HT1080 (cell line): ENCODE results near the gene TRRAP. TPM values are rescaled to one million over a fixed set of nuclear protein-coding genes. Genes with fewer than 3 reads are reported as not detected.
"Not testable (repeated sequence)": the region's sequence is repeated elsewhere in the genome, so short reads cannot be mapped to it uniquely, and the experiment has no call there.

ENCODE experiments used
- DNase-seq: peaks from one replicate; pipeline ENCODE4 v3.0.0-alpha.2; 2015; ENCODE audit warnings: low read depth
- polyA plus RNA-seq, 2 experiments: library from polyadenylated mRNA; depleted of rRNA; stranded (reverse); fragments of >200 nt; gene quantifications; 2 replicates each; pipeline ENCODE4 v1.2.3, GENCODE V29; 2015
- total RNA-seq: library from RNA; depleted of rRNA; stranded (reverse); fragments of >200 nt; shearing (Covaris generic); gene quantifications from 2 replicates; pipeline ENCODE4 v1.2.3, GENCODE V29; 2014; rRNA removed

The TRRAP gene
- total RNA-seq = 12.3 and 14.7 TPM in 2 replicates
- polyA plus RNA-seq (2015; cell fraction: cytosol; rRNA removed) = 10.7 and 12.6 TPM in 2 replicates
- polyA plus RNA-seq (2015; cell fraction: nucleus; rRNA removed) = 45.5 and 46.1 TPM in 2 replicates

DNA sequence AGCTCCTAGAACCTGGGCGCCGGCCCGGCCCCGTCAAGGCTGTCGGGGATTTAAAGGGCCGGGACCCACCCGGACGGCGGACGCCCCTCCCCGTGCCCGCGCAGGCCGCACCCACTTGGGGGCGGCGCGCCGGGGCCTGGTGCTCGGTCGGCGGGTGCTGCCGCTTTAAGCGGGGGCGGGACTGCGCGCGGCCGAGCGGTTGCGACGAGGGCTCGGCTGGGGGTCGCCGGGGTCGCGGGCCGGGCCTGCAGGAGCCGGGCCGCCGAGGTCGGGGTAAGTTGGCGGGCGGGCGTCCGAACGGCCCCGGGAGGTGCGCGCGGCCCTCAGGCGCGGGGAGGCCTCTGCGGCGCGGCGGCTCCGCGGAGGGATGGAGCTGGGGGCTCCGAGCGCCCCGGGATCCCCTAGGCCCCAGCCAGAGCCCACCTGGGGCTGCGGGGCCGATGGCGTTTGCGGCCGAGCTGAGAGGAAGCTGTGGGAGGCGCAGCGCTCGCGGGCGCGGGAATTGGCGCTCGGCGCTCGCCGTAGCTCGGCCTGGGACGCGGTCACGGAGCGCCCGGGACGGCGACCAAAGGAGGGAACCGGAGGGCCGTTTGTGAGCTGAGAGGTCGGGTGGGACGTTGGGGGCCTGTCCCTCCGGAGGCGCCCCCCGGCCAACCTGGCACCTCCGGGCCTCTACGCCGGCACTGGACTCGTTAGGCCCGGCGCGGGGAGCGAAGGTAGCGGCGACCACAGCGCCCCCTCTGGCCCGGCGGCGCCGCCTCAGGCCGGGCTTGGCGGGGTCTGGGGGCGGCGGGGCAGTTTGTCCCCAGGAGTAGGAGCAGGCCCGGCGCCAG lies at the start of gene TRRAP:
Gene TRRAP, plus strand, starts transcription at position 168 of the 833 bp plus-strand sequence. CDS start 2,619 bp downstream, outside the sequence.
- peak; percentile 51 for DNase-seq

DNA sequence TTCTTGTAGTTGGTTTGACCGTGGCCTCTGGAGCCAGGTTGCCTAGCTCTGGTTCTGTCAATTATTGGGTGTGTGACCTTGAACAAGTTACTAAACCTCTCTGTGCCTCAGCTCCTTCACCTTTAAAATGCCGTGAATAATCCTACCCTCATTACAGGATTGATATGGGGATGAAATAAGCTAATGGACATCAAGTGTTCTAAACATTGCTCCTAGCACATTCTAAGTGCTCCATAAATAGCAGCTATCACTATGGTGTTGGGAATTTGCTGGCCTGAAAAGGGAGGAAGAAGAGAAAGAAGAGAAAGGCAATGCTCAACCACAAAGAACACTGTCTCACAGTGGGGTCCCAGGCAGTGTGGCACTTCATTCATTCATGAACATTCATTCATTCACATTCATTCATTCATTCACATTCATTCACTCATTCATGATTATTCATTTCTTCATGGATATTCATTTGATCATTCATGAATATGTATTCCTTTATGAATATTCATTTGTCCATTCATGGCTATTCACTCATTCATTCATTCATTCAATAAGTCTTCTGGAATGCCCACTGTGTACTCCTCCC lies 47.3 kb upstream of the TRRAP start:
- no peak for DNase-seq

DNA sequence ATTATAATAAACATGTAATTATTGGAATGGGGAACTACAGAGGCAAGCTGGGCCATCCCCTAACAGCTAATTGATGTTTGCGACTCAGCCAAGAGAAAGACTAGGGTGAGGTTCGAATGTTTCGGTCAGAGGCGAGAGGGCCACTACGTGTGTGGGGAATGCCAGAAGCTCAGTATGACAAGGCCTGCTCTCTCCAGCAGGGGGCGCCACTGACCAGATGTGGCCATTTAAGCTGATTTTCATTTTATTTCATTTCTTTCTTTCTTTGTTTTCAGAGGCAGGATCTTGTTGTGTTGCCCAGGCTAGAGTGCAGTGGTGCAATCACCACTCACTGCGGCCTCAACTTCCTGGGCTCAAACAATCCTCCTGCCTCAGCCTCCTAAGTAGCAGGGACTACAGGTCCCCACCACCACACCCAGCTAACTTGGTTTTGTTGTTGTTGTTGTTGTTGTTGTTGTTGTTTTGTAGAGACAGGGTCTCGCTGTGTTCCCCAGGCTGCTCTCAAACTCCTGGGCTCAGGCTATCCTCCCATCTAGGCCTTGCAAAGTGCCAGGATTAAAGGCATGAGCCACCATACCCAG lies 46.6 kb upstream of the TRRAP start:
- no peak for DNase-seq

DNA sequence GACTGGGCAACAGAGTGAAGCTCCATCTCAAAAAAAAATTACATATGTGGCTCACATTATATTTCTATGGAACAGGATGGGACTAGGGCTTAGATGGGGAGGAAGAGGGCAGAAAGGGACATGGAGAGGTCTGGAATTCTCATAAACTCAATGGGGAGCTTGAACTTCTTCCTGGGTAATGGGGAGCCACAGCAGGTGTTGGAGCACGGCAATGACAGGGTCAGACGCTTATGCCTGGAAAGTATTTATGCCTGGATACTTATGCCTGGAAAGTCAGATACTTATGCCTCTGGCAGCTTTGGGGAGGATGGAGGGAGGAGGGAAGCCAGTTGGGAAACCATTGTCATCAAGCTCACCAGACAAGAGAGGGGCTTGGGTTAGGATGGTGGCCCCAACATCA lies 45.3 kb upstream of the TRRAP start:
- no peak for DNase-seq

DNA sequence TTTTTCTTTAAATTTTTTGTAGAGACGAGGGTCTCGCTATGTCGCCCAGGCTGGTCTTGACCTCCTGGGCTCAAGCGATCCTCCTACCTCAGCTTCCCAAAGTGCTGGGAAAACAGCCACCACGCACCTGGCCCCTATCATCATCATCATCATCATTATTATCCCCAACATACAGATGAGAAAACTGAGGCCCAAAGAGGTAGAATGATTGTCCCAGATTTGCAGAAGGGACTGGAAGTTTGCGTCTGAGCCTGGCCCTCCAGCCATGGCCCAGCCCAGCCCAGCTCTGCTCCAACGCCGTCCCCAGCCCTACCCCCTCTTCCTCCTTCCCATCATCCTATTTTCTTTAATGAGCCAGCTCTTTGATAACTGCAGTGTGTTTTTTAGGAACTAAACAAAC lies 43.4 kb upstream of the TRRAP start:
- no peak for DNase-seq

DNA sequence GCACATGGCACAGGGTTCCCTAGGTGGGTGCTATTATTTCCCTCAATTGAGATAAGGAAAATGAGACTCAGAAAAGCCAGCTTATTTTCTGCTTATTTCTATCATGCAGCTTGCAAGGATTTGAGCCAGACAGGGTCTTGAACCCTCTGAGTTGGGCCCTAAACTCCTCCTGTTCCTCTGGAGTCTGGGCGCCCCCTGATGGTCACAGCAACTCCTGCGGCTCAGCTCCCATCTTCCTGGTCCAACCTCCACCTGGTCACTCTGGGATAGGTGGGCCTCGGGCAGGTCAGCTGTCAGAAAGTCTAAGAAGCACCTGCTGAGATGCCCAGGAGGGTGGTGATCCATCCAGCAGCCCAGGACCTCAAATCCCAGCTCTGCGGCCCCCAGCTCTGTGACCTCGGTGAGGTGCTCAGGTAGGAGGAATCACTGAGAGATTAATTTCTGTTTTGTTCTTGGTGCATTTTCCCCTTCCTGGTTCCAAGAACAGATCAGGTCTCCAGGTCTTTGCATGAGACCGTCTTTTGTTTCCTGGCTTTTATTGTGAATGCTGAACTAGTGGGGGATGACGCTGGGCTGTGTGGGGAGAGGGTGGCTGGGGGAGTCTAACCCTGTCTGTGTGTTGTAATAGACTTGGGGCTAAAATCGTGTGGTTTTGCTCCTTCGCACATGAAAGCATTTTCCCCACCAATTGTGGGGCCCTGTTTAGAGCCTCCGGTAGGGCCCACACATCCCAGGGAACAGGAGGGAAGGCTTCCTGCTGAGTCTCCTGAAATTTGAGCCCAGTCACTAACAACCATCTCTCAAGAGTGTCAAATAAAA lies 41.3 kb upstream of the TRRAP start:
- DNase-seq = peak; percentile 19

DNA sequence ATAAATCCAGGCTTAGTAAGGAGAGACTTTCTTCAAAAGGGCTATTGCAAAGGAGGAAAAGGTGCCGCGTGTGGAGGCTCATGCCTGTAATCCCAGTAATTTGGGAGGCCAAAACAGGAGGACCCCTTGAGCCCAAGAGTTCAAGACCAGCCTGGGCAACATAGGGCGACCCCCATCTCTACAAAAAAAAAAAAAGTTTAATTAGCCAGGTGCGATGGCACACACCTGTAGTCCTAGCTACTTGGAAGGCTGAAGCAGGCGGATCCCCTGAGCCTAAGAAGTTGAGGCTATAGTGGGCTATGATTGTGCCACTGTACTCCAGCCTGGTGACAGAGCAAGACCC lies 40.7 kb upstream of the TRRAP start:
- DNase-seq = no peak

DNA sequence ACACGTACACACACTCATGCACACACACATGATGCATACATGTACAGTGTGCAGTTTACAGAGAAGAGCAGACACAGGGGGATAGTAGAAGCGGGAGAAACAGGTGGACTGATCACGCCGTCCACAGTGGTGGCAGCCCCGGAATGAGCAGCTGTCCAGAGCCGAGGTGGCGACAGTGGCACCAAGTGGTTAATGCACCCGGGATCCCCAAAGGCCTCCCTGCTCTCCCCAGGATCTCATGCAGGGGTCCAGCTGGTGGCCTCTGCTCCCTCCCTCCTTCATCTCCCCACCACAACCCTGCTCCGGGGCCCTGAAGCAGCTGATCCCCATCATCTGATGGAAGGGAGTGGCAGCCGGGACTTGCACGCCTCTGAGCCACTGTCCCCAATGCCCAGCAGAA lies 38.2 kb upstream of the TRRAP start:
- no peak for DNase-seq

DNA sequence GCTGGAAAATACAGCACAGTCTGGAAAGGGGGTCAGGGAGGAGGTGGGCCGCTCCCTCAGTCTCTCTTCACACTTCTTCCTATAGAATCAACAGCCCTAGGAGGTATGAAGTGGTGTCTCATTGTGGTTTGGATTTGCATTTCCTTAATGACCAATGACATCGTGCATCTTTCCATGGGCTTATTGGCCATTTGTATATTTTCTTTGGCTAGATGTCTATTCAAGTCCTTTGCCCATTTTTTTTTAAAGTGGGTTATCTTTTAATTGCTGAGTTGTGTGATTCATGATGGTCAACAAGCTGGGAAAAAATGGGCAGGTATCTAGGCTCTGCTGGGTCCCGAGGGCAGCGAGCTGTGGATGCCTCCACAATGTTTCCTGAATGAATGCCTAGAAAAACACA lies 37.6 kb upstream of the TRRAP start:
- DNase-seq = no peak

DNA sequence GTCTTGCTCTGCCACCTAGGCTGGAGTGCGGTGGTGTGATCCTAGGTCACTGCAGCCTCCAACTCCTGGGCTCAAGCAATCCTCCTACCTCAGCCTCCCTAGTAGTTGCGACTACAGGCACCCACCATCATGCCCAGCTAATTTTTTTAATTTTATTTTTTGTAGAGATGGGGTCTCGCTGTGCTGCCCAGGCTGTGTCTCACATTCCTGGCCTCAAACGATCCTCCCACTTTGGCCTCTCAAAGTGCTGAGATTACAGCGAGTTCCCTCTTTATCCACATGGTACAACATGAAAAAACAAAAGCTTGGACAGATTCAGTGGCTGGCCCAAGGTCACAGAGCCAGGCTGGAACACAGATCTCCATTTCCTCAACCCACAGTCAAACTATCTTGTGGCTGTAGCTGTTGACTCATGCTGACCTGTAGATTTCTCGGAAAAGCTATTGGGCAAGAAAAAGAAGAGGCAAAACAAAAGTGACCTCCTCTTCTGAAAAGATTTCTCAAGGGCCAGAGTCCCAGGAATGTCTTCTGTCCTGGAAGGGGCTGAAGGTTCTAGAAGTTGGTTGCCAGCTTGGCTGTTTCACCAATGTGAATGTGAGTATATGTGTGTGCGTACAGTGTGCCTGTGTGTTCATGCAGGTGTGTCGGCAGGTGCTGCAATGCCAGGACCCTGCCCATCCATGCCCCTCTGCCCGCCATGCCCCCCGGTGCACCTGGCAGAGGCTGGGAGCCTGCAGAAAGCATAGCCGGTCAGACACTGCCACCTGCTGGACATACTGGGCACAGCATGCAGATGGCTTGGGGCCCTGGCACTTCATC lies 36.9 kb upstream of the TRRAP start:
- DNase-seq = peak; percentile 42

DNA sequence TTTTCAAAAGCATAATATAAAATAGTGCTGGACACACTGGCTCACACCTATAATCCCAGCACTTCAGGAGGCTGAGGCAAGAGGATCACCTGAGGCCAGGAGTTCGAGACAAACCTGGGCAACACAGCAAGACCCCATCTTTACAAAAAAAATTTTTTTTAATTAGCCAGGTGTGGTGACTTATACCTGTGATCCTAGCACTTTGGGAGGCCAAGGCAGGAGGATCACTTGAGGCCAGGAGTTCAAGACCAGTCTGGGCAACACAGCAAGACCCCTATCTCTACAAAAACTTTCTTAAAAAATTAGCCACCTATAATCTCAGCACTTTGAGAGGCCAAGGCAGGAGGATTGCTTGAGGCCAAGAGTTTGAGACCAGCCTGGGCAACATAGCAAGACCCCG lies 35.8 kb upstream of the TRRAP start:
- not testable (repeated sequence) for DNase-seq

DNA sequence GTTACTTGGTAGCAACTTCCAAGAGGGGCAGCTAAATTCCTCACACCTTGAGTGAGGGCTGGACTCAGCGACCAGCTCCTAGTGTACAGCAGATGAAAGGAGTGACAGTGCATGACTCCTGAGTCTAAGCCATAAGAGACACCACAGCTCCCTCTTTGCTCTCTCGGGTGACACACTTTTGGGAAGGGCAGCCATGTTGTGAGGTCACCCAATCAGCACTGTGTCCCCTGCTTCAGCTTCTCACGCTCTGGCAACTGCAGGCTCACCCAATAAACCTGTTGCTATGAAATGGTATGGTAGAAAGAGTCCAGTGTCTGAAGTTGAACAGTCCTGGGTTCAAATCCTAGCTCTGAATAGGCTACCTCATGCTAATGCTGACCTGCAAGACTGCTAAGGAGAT lies 29.4 kb upstream of the TRRAP start:
- DNase-seq = no peak

DNA sequence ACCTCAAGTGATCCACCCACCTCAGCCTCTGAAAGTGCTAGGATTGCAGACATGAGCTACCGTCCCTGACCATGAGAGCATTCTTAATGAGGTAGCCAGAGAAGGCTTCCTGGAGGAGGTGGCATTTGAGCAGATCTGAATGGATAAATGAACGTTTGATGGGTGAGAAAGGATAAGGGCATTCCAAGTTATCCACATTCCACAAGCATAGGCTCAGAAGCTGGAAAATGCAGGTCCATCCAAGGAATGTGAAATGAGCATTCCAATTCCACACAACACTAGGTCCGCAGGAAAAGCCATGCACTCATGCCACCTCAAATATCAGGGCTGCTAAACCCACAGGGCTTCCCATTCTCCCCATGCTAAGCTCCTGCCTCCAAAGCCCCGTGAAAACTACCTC lies 25.5 kb upstream of the TRRAP start:
- peak; percentile 47 for DNase-seq

DNA sequence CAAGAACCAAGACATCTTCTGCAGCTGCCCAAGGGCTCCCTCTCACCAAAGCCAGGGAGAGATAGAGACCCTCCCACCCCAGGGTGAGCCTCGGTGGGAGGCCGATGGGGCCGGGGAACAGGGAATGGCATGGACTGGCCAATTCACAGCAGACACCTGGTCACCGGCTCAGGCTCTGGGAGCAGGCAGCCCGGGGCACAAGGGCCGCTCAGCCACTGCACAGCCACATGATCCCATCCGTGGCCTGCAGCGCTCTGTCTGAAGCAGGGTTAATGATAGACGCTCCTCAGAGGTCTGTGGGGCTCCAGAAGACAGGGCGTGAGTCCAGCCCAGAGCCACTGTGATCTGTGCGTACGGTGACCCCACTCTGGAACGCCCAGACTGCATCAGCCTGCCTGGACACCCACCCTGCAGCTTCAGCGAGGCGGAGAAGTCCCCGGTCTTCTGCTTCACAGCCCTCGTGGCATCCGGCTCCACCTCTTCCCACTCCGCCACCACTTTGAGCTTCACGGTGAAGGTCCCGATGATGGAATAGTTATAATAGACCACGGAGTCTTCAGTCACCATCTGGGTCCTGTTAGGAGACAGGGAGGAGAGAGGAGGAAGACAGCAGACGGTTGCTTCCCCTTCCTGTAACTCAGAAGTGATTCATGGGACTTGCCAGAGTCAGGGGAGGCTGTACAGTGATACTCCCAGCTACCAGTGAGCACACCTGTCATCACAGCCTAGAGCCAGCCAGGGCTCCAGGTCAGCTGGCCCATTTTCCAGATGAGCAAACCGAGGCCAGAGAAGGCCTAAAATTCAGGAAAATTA lies 22.5 kb upstream of the TRRAP start:
- DNase-seq = no peak

DNA sequence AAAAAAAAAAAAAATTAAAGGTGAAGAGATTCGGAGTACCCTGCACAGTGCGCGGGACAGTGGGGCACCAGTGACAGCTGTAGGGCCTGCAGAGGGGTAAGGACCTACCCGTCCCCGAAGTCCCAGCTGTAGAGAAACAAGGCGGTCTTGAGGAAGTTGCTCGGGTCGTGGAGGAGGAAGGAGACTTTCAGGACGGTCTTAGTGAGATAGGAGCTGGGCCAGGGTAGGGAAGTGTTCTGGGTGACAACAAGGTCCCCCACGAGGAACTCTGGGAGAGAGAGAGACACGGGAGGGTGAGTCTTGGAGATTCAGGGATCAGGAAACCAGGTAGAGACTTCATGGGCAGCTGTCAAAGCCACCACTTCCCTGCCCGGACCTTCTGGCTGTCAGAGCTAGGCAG lies 18.3 kb upstream of the TRRAP start:
- no peak for DNase-seq

DNA sequence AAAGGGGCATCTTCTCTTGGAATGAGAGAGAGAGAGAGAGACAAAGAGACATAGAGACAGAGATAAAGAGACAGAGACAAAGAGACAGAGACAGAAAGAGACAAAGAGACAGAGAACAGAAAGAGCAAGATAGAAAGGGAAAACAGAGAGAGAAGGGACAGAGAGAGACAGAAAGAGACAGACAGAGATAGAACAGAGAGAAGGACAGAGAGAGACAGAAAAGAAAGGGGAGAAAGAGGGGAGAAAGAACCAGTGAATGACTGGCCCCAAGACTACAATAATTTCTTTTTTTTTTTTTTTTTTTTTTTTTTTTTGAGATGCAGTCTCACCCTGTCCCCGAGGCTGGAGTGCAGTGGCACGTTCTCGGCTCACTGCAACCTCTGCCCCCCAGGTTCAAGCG lies 16.1 kb upstream of the TRRAP start:
- no peak for DNase-seq

DNA sequence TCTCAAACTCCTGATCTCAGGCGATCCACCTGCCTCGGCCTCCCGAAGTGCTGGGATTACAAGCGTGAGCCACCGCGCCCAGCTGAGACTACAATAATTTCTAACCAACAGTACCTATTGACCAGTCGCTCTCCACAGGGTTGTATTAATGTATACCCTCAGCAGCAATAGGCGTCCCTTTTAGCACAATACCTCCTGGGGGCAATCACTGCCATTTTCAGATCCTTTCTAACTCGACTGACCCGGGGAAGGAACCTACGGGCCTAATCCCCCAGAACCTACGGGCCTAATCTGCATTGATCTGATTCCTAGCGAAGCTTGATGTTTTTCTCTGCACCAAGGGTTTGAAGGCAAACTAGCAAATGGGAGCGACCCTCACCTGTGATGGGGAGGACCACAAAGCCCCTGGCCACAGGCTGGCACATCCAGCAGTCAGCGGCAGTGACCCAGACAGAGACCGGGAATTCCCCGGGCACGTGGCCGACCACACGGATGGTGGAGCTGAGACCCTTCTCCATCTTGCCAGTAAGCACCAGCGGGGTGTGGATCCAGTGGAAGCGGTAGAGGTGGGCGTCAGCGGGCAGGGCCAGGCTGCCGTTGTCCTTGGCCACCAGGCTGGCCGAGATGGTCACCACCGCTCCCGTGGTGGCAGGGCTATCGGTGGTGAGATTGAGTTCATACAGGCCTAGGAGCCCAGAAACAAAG lies 15.5 kb upstream of the TRRAP start:
- DNase-seq = no peak

DNA sequence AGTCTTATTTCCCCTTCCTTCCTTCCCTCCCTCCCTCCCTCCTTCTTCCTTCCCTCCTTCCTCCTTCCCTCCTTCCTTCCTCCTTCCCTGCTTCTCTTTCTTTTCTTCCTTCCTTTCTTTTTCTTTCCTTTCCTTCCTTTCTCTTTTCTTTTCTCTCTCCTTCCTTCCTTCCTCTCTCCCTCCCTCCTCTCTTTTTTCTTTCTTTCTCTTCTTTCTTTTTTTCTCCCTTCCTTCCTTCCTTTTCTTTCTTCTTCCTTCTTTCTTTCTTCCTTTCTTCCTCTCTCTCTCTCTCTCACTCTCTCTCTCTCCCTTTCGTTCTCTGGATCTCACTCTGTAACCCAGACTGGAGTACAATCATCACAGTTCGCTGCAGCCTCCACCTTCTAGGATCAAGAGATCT lies 14.7 kb upstream of the TRRAP start:
- DNase-seq = no peak

DNA sequence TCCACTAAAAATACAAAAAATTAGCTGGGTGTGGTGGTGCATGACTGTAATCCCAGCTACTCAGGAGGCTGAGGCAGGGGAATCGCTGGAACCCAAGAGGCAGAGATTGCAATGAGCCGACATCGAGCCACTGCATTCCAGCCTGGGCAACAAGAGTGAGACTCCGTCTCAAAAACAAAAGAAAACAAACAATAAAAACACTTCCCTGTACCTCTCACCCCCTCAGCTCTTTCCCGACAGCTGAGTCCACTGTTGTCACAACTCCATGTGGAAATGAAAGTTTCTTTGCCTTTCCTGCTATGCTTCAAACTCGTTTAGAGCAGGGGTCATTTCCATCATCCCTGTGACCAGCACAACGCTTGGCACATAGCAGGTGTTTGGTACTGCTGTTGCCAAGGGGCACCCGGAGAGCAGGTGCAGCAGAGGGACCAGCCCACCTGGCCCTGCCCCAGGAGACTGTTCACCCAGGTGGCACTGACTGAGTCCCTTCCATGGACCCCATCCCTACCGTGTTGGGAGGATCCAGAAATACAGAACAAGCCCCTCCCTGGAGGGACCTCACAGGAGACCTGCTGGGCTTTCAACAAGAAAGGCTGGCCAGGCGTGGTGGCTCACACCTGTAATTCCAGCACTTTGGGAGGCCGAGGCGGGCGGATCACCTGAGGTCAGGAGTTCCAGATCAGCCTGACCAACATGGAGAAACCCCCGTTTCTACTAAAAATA lies 13.4 kb upstream of the TRRAP start:
- DNase-seq = no peak
